MG63 (cell line): Measurements from ENCODE around the gene SDCCAG8. TPM values are rescaled to one million over a fixed set of nuclear protein-coding genes. Genes with fewer than 3 reads are reported as not detected.

Experiments used
- DNase-seq: peaks from one replicate; pipeline ENCODE4 v3.0.0-alpha.2; 2020
- H3K27me3 ChIP-seq: fragments of 250-450 bp; sonication (Bioruptor Pico); 2 replicates; pipeline ENCODE4 v1.5.1; 2020; ENCODE audit warnings: mild to moderate bottlenecking, moderate library complexity
- H3K36me3 ChIP-seq: fragments of 250-450 bp; sonication (Bioruptor Pico); 2 replicates; pipeline ENCODE4 v1.5.1; 2020; ENCODE audit warnings: mild to moderate bottlenecking, moderate library complexity
- H3K4me3 ChIP-seq: fragments of 250-450 bp; sonication (Bioruptor Pico); 2 replicates; pipeline ENCODE4 v1.5.1; 2020; ENCODE audit warnings: mild to moderate bottlenecking, moderate library complexity
- H3K9me3 ChIP-seq: fragments of 250-450 bp; sonication (Bioruptor Pico); 2 replicates; pipeline ENCODE4 v1.5.1; 2020; ENCODE audit warnings: mild to moderate bottlenecking, moderate library complexity
- total RNA-seq: library from RNA; depleted of rRNA; stranded (reverse); fragments of >200 nt; shearing (Covaris generic); gene quantifications from 2 replicates; pipeline ENCODE4 v1.2.3, GENCODE V29; 2014; ENCODE audit warnings: low replicate concordance

Gene SDCCAG8
- total RNA-seq, 1 experiment from 2014 or later: 19.2 TPM

DNA sequence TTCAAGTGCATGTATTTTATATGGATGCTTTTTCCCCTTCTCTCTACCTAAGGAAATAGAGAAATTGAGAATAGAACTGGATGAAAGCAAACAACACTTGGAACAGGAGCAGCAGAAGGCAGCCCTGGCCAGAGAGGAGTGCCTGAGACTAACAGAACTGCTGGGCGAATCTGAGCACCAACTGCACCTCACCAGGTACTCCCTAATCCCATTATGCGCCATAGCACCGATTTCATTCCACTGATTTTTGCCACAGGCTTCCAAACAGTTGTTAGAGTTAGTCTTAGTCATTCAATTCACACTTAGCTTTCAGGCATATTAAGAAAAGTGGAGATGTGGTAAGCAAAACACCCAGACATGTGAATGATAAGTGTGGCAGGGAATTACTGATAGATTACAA, 122.8 kb downstream of the SDCCAG8 start:
- 0 out of 2 replicates have a peak, but pooled peaks cover 6% of the 10 kb centered on the region for H3K36me3 ChIP-seq
- H3K9me3 ChIP-seq: peaks cover 4% of the 10 kb centered on the region; the same call in 1 of the 2 replicates
- no peak overlapping the region for H3K4me3 ChIP-seq
- H3K27me3 ChIP-seq: no peaks in the 10 kb centered on the region
- no peak for DNase-seq

DNA sequence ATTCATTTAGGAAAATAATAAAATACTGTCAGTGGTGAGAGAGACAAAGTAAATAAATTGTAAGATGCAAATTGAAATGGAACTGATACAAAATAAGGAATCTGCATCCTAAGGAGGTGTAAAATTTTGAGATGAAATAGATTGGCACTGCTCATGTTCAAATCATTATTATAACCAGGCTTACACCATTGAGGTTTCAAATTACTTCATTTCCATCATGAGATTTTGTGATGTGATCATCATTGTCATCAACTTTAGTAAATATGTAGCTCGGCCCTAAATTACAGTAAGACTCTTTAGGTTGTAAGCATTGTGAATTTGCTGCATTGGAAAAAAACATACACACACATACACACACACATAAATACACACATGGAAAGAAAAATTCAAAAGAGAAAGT, 123.4 kb downstream of the SDCCAG8 start:
- Histone ChIP-seq H3K36me3 (0 out of 2 replicates have a peak, but pooled peaks cover 6% of the 10 kb centered on the region), H3K4me3 (no peak overlapping the region), H3K27me3 (no peaks in the 10 kb centered on the region), H3K9me3 (peaks cover under 1% of the 10 kb centered on the region; the same call in 1 of the 2 replicates)
- DNase-seq: no peak

DNA sequence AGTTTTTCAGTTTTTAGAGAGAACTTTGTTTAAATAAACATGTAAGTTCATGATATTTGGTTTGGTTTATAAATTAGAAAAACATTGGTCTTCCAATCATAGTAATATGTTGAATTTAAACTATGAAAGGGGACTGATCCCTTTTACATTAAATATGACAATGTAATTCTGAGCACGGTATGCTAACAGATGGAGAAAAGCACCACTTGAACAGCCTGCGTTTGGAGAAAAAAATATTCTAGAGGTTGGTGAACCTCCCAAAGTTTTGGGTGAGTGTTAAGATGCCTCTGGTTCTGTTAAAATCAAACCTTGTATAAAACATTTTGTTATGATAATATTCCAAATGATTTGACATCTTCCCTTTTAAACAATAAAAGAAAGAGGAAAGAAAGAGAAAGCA, 123.9 kb downstream of the SDCCAG8 start:
- no peak overlapping the region for H3K4me3 ChIP-seq
- no peaks in the 10 kb centered on the region for H3K9me3 ChIP-seq
- 0 out of 2 replicates have a peak, but pooled peaks cover 6% of the 10 kb centered on the region for H3K36me3 ChIP-seq
- H3K27me3 ChIP-seq: no peaks in the 10 kb centered on the region
- DNase-seq: no peak

DNA sequence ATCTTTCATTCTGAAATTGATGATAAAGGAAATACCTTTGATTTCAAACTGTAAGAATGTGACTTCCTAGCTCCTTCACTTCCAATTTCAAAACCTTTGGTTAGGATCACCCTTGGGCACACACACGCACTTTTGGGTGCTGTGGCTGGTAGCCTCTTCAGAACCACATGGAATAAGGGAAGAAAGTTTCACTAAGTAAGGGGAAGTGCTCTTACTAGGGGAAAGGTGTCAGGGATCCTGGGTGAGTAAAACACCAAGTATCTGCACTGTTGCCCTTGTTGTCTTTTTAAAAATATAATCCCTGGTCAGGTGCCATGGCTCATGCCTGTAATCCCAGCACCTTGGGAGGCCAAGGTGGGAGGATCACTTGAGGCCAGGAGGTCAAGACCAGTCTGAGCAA, 132.4 kb downstream of the SDCCAG8 start:
- H3K9me3 ChIP-seq: no peaks in the 10 kb centered on the region
- H3K4me3 ChIP-seq: no peak overlapping the region
- no peak for DNase-seq
- H3K27me3 ChIP-seq: no peaks in the 10 kb centered on the region
- H3K36me3 ChIP-seq: no peaks in the 10 kb centered on the region

DNA sequence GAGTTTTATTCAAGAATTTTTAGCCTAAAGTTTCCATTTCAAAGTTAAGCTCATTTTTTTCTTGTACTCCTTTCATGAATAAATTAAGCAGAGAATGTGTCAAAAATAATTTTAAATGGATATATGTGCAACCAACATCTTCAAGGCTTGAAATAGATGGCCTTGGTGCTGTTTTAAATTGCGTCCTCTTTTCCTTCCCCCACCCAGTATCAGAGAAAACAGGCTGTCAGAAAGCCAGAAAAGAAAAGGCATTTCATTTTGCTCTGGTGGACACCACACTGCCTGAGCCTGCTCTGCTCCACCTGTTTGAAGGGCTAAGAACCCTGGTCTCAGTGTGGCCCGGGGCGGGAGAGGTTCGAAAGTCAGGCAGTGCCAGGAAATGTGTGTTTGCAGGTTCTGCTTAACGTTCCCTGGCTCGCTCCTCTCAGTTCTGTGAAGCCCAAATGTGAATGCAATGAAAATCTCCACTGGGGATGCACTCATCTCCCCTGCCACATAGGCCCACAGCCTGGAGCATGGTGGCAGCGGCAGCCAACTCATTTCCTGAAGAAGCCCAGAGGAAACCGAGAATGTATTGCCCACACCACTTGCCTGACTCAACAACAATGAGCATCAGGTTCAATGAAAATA, 134.4 kb downstream of the SDCCAG8 start:
- H3K4me3 ChIP-seq: no peak overlapping the region
- no peaks in the 10 kb centered on the region for H3K9me3 ChIP-seq
- H3K36me3 ChIP-seq: no peaks in the 10 kb centered on the region
- H3K27me3 ChIP-seq: no peaks in the 10 kb centered on the region
- no peak for DNase-seq

DNA sequence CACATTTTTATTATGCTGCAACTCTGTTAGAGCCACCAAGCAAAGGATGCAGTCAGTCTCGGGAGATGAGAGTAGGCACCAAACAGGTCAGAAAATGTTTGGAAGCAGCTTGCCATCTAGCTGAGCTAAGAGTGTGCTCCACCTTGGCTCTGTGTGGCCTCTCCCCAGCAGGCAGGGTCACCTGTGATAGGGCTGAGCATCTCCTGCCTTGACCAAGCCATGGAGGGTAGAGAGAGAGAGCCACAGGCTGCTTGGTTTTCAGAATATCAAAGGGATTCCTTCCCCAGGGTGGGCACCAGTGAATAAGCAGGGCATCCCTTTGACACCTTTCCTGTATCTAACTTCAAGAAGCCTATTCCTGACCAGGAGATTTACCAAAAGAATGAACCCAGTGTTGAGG, 135.5 kb downstream of the SDCCAG8 start:
- DNase-seq: no peak
- H3K27me3 ChIP-seq: no peaks in the 10 kb centered on the region
- no peaks in the 10 kb centered on the region for H3K9me3 ChIP-seq
- no peak overlapping the region for H3K4me3 ChIP-seq
- H3K36me3 ChIP-seq: no peaks in the 10 kb centered on the region

DNA sequence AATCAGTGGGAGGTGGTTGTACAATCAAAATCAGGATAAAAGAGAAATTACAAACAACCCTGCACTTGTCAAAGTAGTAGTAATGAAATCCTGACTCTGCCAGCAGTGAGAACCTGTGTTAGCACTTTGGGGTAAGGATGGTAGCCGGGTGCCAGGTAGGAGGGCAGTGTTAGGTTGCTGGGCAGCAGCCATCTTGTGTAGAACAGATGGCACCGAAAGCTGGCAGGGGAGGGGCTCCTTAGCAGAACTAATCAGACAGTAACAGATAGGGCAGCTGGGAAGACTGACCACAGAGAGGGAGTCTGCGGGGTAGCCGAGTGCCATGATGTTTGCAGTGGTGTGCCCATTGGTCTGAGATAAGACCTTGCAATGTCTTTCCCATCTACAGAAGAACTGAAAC, 137.3 kb downstream of the SDCCAG8 start:
- DNase-seq: no peak
- no peak overlapping the region for H3K4me3 ChIP-seq
- H3K27me3 ChIP-seq: no peaks in the 10 kb centered on the region
- no peaks in the 10 kb centered on the region for H3K36me3 ChIP-seq
- H3K9me3 ChIP-seq: no peaks in the 10 kb centered on the region

DNA sequence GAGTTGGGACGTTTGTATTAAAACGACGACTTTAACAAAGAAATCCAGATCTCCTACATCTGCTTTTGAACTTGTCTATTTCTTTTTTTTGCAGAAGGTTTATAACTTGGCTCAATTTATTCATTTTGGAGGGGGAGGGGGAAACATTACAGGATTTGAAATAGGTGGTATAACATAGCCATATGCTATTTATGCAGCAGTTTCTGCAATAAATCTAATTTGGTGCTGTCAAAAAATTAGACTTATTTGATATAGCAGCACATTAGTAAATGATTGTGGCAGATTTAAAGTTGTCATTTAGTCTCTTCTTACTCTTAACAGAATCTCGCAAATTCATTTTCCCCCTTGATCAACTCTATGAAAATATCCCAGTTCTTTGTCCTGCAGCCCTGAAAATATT, 138.2 kb downstream of the SDCCAG8 start:
- Histone ChIP-seq H3K27me3 (no peaks in the 10 kb centered on the region), H3K9me3 (no peaks in the 10 kb centered on the region), H3K4me3 (no peak overlapping the region), H3K36me3 (no peaks in the 10 kb centered on the region)
- no peak for DNase-seq

DNA sequence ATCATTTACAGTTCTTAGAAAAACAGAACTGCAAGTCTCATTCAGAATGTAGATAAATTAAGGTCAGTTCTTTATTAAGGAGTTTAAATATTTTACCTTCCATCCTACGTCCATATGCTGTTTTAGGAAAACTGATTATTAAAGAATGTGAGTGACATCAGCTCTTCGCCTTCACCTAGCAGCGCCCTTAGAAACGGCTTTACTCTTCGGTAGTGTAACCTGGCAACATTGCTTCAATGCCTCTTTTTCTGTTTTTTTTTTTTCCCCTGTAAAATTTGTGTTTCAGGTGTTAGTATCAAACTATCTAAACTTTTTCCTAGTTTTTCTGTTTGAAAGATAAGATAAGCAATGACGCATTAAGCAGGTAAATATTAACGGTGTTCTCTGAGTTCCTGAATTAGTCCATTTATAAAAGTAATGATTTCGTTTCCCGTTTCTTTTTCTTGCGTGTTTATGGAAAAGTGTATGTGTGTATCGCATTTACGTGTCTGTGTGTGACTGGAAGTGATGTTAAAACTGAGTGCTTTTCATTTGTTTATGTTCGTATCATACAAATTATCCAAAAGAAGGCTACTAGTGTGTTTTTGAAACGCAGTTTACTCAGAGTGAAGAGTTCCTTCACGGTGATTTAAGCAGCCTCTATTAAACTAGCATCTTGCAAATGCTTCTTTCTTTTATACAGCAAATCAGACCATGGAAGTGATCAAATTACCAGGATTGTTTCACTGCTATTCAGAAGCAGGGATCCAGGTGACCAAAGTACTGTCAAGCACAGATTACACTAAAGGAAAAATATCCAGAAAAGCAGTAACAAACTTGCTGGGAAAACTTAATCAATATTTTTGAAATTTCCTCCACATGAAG, 139.0 kb downstream of the SDCCAG8 start:
- no peaks in the 10 kb centered on the region for H3K27me3 ChIP-seq
- no peaks in the 10 kb centered on the region for H3K9me3 ChIP-seq
- no peaks in the 10 kb centered on the region for H3K36me3 ChIP-seq
- no peak overlapping the region for H3K4me3 ChIP-seq
- DNase-seq: no peak

DNA sequence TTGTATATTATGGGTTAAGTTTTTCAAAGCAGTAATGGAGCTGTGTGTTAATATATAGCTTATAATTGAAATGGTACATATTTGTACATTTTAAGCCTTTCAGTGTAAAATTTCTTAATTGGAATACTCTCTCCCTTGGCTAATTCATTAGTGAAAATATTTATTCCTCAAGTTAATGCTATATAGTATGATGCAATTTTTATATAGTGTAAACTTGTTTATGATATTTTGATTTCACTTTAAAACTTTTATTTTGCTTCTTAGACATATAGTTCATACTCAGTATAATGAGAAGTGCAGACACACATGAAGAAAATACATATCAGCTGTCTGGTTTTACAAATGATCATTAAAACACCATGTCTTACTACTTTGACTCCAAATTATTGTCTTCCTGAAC, 140.6 kb downstream of the SDCCAG8 start:
- Histone ChIP-seq H3K9me3 (no peaks in the 10 kb centered on the region), H3K36me3 (no peaks in the 10 kb centered on the region), H3K4me3 (no peak overlapping the region), H3K27me3 (no peaks in the 10 kb centered on the region)
- no peak for DNase-seq

DNA sequence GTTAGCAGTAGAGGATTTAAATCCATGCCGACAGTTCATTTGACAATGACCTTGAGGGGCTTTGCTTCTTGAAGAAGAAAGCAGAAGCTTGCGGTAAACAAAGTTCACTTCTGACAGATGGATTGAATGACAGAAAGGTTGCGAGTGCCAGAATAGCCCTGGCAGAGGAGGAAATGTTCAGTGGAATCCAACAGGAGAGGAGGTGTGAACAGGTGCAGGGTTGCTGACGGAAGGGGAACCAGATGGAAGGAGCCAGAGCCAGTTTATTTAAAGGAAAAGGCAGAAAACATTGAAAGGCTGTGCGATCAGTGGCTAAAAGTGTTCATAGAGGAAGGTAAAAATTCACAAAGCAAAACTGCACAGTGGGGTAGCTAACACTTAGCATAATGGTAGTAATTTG, 141.0 kb downstream of the SDCCAG8 start:
- no peaks in the 10 kb centered on the region for H3K36me3 ChIP-seq
- no peak overlapping the region for H3K4me3 ChIP-seq
- no peak for DNase-seq
- H3K9me3 ChIP-seq: no peaks in the 10 kb centered on the region
- H3K27me3 ChIP-seq: no peaks in the 10 kb centered on the region

DNA sequence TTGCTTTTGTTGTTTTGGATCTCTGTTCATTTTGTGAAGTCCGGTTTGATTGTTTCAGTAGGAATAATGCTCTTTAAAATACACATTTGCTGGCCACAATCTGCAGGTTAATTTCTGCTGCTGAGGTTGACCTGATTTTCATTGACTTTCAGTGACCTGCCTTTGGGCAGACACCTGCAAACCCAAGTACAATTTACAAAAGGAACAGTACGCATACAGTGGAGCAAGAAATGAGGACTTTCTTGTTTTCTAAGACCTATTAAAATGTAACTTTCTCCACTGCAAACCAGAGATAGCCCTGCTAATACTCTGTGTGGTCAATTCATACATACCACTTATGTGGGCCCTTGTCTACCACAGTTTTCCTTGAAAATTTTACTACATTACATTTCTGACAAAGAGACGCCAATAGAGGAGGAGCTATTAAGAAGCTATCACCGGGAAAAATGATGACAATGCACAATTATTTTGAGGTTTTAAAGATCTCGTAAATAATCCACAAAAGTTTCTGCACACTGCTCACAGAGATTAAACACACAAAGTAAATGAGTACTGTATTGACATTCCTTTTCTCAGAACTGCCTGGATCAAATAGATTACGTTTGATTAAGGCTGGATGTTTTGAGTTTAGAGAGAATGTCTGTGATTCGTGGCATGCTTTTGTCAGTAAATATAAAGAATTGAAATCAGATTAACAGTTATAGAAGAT, 141.9 kb downstream of the SDCCAG8 start:
- H3K9me3 ChIP-seq: no peaks in the 10 kb centered on the region
- H3K36me3 ChIP-seq: no peaks in the 10 kb centered on the region
- no peak for DNase-seq
- no peak overlapping the region for H3K4me3 ChIP-seq
- H3K27me3 ChIP-seq: no peaks in the 10 kb centered on the region

DNA sequence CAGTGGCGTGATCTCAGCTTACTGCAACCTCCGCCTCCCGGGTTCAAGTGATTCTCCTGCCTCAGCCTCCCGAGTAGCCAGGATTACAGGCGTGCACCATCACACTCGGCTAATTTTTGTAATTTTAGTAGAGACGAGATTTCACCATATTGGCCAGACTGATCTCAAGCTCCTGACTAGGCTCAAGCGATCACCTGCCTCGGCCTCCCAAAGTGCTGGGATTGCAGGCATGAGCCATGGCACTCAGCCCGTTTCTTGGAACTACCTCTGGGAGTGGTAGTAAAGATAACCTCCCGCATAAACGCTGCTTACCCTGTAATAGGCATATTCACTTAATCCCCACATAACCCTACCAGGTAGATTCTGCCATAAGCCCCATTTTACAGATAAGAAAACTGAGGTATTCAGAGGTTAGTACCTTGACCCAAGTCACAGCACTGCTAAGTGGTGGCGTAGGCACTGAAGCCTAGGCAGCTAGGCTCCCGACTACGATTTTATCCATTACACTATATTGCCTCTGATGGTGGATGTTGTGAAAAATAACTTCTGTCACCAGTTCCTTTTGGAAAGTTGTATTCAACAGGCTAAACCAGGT, 143.8 kb downstream of the SDCCAG8 start:
- Histone ChIP-seq H3K4me3 (no peak overlapping the region), H3K9me3 (no peaks in the 10 kb centered on the region), H3K27me3 (no peaks in the 10 kb centered on the region), H3K36me3 (no peaks in the 10 kb centered on the region)
- no peak for DNase-seq

DNA sequence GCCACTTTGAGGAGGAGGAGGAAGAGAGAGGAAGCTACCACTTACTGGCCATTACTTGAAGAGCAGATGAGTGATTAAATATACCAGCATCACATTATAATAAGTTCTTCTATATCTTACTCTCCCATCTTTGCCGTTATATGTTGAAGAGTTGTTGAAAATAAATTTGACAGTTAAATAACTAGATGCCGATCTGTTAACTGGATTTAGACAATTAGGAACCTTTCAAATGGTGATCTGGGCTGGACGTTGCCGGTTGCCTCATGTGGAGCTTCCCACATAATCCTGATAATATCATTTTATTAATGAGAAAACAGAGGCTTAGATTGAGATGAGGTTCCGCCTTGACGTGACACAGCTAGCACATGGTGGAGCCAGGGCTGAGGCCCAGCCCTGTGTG, 147.0 kb downstream of the SDCCAG8 start:
- H3K9me3 ChIP-seq: no peaks in the 10 kb centered on the region
- H3K36me3 ChIP-seq: no peaks in the 10 kb centered on the region
- no peak for DNase-seq
- no peak overlapping the region for H3K4me3 ChIP-seq
- H3K27me3 ChIP-seq: no peaks in the 10 kb centered on the region

DNA sequence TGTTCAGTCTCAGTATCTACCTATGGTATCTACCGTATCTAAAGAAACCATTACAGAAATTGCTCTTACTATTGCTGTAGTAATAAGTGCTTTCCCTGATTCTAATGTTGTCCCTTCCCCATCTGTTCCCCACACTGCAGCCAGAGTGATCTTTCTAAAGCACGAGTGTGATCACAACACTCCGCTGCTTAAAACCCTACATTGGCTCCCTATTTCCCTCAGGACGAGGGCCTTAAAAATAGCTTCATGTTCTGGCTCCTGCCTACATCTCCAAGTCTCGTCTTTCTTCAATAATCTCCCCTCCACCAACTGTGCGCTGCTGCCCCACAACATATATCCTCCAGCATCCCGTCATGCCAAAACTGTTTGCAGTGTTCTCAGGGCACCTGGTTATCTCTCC, 150.6 kb downstream of the SDCCAG8 start:
- Histone ChIP-seq H3K36me3 (no peaks in the 10 kb centered on the region), H3K4me3 (no peak overlapping the region), H3K9me3 (no peaks in the 10 kb centered on the region), H3K27me3 (no peaks in the 10 kb centered on the region)
- no peak for DNase-seq

DNA sequence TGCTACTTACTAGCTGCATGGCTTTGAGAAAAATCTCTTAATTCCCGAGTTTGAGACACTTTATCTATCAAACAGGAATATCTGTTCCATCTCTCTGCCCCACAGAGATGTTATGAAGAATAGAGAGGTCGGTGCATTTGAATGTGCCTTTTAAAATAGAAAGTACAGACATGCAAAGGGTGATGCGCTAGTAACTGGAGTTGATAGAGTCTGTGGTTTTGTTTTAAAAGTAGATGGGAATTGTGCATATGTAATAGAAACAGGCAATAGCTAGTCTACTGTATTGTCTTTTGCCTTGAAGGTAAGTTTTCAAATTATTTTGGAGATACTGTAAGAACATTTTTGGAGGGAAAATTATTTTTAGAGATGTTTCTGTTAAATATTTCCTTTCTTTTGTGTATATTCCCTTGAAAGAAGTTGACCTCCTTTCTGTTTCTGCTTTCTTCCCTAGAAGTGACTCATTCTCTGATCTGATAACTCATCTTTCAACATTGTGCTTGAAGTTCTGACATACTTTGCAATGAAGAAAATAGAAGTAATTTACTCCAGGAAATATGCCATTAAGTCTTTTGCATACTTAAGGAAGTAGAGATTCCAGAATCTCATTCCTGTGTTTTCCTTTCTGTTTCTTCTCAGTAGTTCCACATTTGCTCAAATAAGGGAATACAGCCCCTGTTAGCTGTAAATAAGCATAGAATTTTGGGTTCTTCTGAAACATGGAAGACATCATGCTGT, 151.6 kb downstream of the SDCCAG8 start:
- no peak for DNase-seq
- Histone ChIP-seq H3K9me3 (no peaks in the 10 kb centered on the region), H3K36me3 (no peaks in the 10 kb centered on the region), H3K4me3 (no peak overlapping the region), H3K27me3 (no peaks in the 10 kb centered on the region)
